ENCODE results near the gene CAMK2A. TPM values are rescaled to one million over a fixed set of nuclear protein-coding genes. Genes with fewer than 3 reads are reported as not detected.

Gene CAMK2A
- total and polyA plus RNA-seq, 2 donors (not counting 3 experiments of a cell fraction or from before 2014, with no cell fraction given), result not detected

- Histone ChIP-seq H3K27ac (ENCODE audit: insufficient read depth, low read depth, low read length) (no peak overlapping the region), H3K9me3 (replicated peaks; ENCODE audit: control insufficient read depth, insufficient read depth, low read length) (no peaks in the 10 kb centered on the region), H3K4me2 (ENCODE audit: insufficient read depth, low read length) (no peak overlapping the region), H3K9me1 (replicated peaks; ENCODE audit: control insufficient read depth, extremely low read depth, insufficient read depth, low read length) (no peaks in the 10 kb centered on the region), H3K27me3 (ENCODE audit: control insufficient read depth in 2 of 2, insufficient read depth in 2 of 2, low read length in 2 of 2) (peaks cover 0 to 8% of the 10 kb centered on the region in 2 experiments), H4K20me1 (replicated peaks; ENCODE audit: control insufficient read depth, extremely low read depth, insufficient read depth, low read length) (no peaks in the 10 kb centered on the region), H3K4me3 (replicated peaks in 1 of 3; ENCODE audit: insufficient read depth in 1 of 3, low read depth in 1 of 3, low read length in 3 of 3) (no peak overlapping the region), H3K9ac (replicated peaks; ENCODE audit: extremely low read depth, insufficient read depth, low read length) (no peak overlapping the region), H3K79me2 (ENCODE audit: control insufficient read depth, insufficient read depth, low read length) (no peaks in the 10 kb centered on the region), H2AFZ (ENCODE audit: low read depth, low read length) (no peak overlapping the region), H3K36me3 (ENCODE audit: control insufficient read depth in 2 of 2, extremely low read depth in 1 of 2, insufficient read depth in 2 of 2, low read length in 2 of 2) (no peaks in the 10 kb centered on the region), H3K4me1 (ENCODE audit: control insufficient read depth, extremely low read depth, insufficient read depth, low read length) (no peaks in the 10 kb centered on the region)
- ChIA-PET POLR2A (no interaction called here), CTCF (interaction anchor here (1.6 kb wide), 1 partner anchor 388 kb away, joined by 6 read pairs; no protein-coding TSS in a partner anchor)
- dilution Hi-C loops (cut with MboI; ENCODE audit: extremely low pct_ligation_motif_present, low sequenced_read_pairs), result no loop called here
- DNase-seq (ENCODE audit: low read depth, low spot score) (no peak), FAIRE-seq (no peak)
- TF ChIP-seq MAX (IDR thresholded peaks at IDR 0.05; ENCODE audit: insufficient read depth, insufficient read length), result no peak
- no peak for TF ChIP-seq GATA2 (IDR thresholded peaks at IDR 0.05; ENCODE audit: insufficient read depth, insufficient read length, low read depth, low read length)
- no peak for TF ChIP-seq MYC (IDR thresholded peaks at IDR 0.05; ENCODE audit: low read depth, low read length)
- TF ChIP-seq POLR2AphosphoS5 (IDR thresholded peaks at IDR 0.05; ENCODE audit: insufficient read depth, low read depth, low read length), result no peak
- no peak for TF ChIP-seq CTCF (IDR thresholded peaks at IDR 0.05; ENCODE audit: extremely low read depth in 1 of 2, insufficient read depth in 1 of 2, low read depth in 1 of 2, low read length in 2 of 2)
- TF ChIP-seq POLR2A (IDR thresholded peaks at IDR 0.05; ENCODE audit: low read depth, low read length), result no peak
- TF ChIP-seq EZH2 (IDR thresholded peaks at IDR 0.05; ENCODE audit: borderline replicate concordance, low read depth, low read length, severe bottlenecking), result no peak
- no peak for TF ChIP-seq FOS (IDR thresholded peaks at IDR 0.05; ENCODE audit: borderline replicate concordance, insufficient read depth, low read length)
- TF ChIP-seq JUN (IDR thresholded peaks at IDR 0.05; ENCODE audit: borderline replicate concordance, insufficient read depth, insufficient read length, low read depth), result no peak
- intact Hi-C loops (cut with micrococcal nuclease), result no loop called here
- BruUV-seq (replicated peaks), result no TSS peak
Measured at GRCh38 chr5:150221471-150221870, 68.1 kb downstream of the CAMK2A start.

Data from endothelial cell of umbilical vein (primary cell).